CD4-positive, alpha-beta T cell (primary cell): ENCODE results near the gene NXN. TPM values are rescaled to one million over a fixed set of nuclear protein-coding genes. Genes with fewer than 3 reads are reported as not detected.
"Not testable (repeated sequence)": the region's sequence is repeated elsewhere in the genome, so short reads cannot be mapped to it uniquely, and the experiment has no call there.

Experiments
- ATAC-seq: fragments of 200-7000 bp; cut with Tn5 transposase; one replicate; pipeline ENCODE4 v1.10.0; 2022; ENCODE audit warnings: mild to moderate bottlenecking; ENCODE audit not compliant: poor library complexity
- CTCF ChIA-PET: fragments of 350-600 bp; sonication (Branson Sonifier 250); formaldehyde crosslinking; loops from one replicate; lab custom pipeline; 2021; ENCODE audit warnings: antibody characterized with exemption, inconsistent platforms; lab: Charles Lee
- POLR2A ChIA-PET: fragments of 350-600 bp; sonication (Branson Sonifier 250); formaldehyde crosslinking; loops from one replicate; lab custom pipeline; 2021; ENCODE audit warnings: antibody characterized with exemption, inconsistent platforms; lab: Charles Lee
- DNase-seq, 14 experiments: peaks; one replicate each; pipeline ENCODE4 v3.0.0-alpha.2; 2013 to 2020; ENCODE audit warnings: mixed read lengths in 2 of 14
- H3K27ac ChIP-seq, 2 donors: one replicate each; pipeline versions ENCODE4 v1.5.1 to v1.7.0; 2013; ENCODE audit warnings: low read length in 2 of 2, low read depth in 1 of 2, mild to moderate bottlenecking in 1 of 2
- H3K27me3 ChIP-seq, 2 experiments: 1 replicate in 1 of 2; 2 replicates in 1 of 2; pipeline versions ENCODE4 v1.6.1 to v1.7.0; 2013; ENCODE audit warnings: low read length in 2 of 2, control low read depth in 1 of 2, mild to moderate bottlenecking in 1 of 2, moderate library complexity in 1 of 2; ENCODE audit not compliant: insufficient read depth in 2 of 2, control insufficient read depth in 1 of 2
- H3K36me3 ChIP-seq: one replicate; pipeline ENCODE4 v1.6.1; 2013; ENCODE audit warnings: low read length, control low read depth; ENCODE audit not compliant: insufficient read depth
- H3K4me1 ChIP-seq: one replicate; pipeline ENCODE4 v1.6.1; 2013; ENCODE audit warnings: low read length, control low read depth; ENCODE audit not compliant: insufficient read depth
- H3K4me3 ChIP-seq: one replicate; pipeline ENCODE4 v1.5.1; 2013; ENCODE audit warnings: mild to moderate bottlenecking, low read length, moderate library complexity
- H3K9me3 ChIP-seq, 2 experiments: 1 replicate in 1 of 2; 2 replicates in 1 of 2; pipeline versions ENCODE4 v1.6.1 to v1.7.0; 2013; ENCODE audit warnings: low read length in 2 of 2, mild to moderate bottlenecking in 2 of 2, control low read depth in 1 of 2, moderate library complexity in 1 of 2; ENCODE audit not compliant: control insufficient read depth in 1 of 2, insufficient read depth in 1 of 2
- H3K27ac Mint-ChIP-seq: one replicate; pipeline ENCODE4 v1.8.0; 2020; ENCODE audit warnings: mixed read lengths
- H3K27me3 Mint-ChIP-seq: one replicate; pipeline ENCODE4 v1.8.0; 2021; ENCODE audit warnings: mixed read lengths
- H3K36me3 Mint-ChIP-seq: one replicate; pipeline ENCODE4 v1.8.0; 2021; ENCODE audit warnings: low read depth, mixed read lengths
- H3K4me1 Mint-ChIP-seq: one replicate; pipeline ENCODE4 v1.8.0; 2021; ENCODE audit warnings: low read depth, mixed read lengths
- H3K4me3 Mint-ChIP-seq: one replicate; pipeline ENCODE4 v1.8.0; 2020; ENCODE audit warnings: mild to moderate bottlenecking, mixed read lengths
- H3K9me3 Mint-ChIP-seq: one replicate; pipeline ENCODE4 v1.8.0; 2020; ENCODE audit warnings: mixed read lengths
- intact Hi-C, 2 experiments: fragments of 100-400 bp; cut with DNase I in 1 of 2; cut with micrococcal nuclease in 1 of 2; formaldehyde crosslinking; loops; one replicate each; pipeline versions ENCODE4 v1.15.1 to v1.9.0; 2023 to 2025; cut with DNase I, micrococcal nuclease
- total RNA-seq, 174 experiments: library from RNA in 2 of 174; stranded (reverse) in 2 of 174; gene quantifications; one replicate each; pipeline ENCODE4 v1.2.3 and lab custom pipeline; 2021 to 2026
- TF ChIP-seq, protein P1 (sequence below): fragments of 200-600 bp; IDR thresholded peaks from one replicate; pipeline ENCODE4 v1.8.0; 2022; ENCODE audit warnings: antibody characterized with exemption, mild to moderate bottlenecking

The NXN gene
- total RNA-seq, 2 experiments from 2014 or later, result 0.80 to 0.98 TPM

DNA sequence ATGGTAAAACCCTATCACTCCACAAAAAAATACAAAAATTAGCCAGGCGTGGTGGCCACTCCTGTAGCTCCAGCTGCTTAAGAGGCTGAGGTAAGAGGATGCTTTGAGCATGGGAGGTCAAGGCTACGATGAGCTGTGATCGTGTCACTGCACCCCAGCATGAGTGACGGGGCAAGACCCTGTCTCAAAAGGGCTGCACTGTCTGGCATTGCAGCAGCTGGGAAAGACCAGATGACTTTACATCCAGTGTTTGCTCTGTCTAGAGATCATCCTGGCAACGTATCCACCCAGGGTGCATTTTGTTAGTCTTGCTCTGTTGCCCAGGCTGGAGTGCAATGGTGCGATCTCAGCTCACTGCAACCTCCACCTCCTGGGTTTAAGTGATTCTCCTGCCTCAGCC is 145.4 kb downstream of the NXN start:
- Mint-ChIP-seq H3K9me3 (no peaks in the 10 kb centered on the region), H3K36me3 (no peaks in the 10 kb centered on the region), H3K27ac (no peak overlapping the region), H3K27me3 (peaks cover 3% of the 10 kb centered on the region), H3K4me1 (no peaks in the 10 kb centered on the region), H3K4me3 (no peak overlapping the region)
- H3K36me3 ChIP-seq, result no peaks in the 10 kb centered on the region
- DNase-seq (no peak), ATAC-seq (no peak)
- H3K4me3 ChIP-seq, result no peak overlapping the region
- H3K4me1 ChIP-seq, result no peaks in the 10 kb centered on the region
- intact Hi-C loops, result no loop called here
- TF ChIP-seq, protein P1, sequence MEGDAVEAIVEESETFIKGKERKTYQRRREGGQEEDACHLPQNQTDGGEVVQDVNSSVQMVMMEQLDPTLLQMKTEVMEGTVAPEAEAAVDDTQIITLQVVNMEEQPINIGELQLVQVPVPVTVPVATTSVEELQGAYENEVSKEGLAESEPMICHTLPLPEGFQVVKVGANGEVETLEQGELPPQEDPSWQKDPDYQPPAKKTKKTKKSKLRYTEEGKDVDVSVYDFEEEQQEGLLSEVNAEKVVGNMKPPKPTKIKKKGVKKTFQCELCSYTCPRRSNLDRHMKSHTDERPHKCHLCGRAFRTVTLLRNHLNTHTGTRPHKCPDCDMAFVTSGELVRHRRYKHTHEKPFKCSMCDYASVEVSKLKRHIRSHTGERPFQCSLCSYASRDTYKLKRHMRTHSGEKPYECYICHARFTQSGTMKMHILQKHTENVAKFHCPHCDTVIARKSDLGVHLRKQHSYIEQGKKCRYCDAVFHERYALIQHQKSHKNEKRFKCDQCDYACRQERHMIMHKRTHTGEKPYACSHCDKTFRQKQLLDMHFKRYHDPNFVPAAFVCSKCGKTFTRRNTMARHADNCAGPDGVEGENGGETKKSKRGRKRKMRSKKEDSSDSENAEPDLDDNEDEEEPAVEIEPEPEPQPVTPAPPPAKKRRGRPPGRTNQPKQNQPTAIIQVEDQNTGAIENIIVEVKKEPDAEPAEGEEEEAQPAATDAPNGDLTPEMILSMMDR, result no peak
- ChIA-PET CTCF (no interaction called here), POLR2A (no interaction called here)
- H3K27ac ChIP-seq, result no peak overlapping the region
- H3K9me3 ChIP-seq, result peaks cover 0 to 11% of the 10 kb centered on the region in 2 experiments
- H3K27me3 ChIP-seq, result no peaks in the 10 kb centered on the region

GRCh38 chr17:830950-831349 is 148.6 kb downstream of the NXN start:
- no peak overlapping the region for H3K4me3 ChIP-seq
- no peaks in the 10 kb centered on the region for H3K27me3 ChIP-seq
- peaks cover 0 to 11% of the 10 kb centered on the region in 2 experiments for H3K9me3 ChIP-seq
- Mint-ChIP-seq H3K4me3 (no peak overlapping the region), H3K27ac (no peak overlapping the region), H3K9me3 (no peaks in the 10 kb centered on the region), H3K36me3 (no peaks in the 10 kb centered on the region), H3K4me1 (no peaks in the 10 kb centered on the region), H3K27me3 (peaks cover 3% of the 10 kb centered on the region)
- ChIA-PET POLR2A (no interaction called here), CTCF (no interaction called here)
- H3K4me1 ChIP-seq, result no peaks in the 10 kb centered on the region
- no peak for DNase-seq
- no peaks in the 10 kb centered on the region for H3K36me3 ChIP-seq
- no peak overlapping the region for H3K27ac ChIP-seq
- intact Hi-C loops, result no loop called here
- ATAC-seq, result no peak
- TF ChIP-seq, protein P1, result no peak

GRCh38 chr17:830381-830780 is 149.2 kb downstream of the NXN start:
- DNase-seq (no peak), ATAC-seq (no peak)
- Mint-ChIP-seq H3K27ac (no peak overlapping the region), H3K27me3 (peaks cover 3% of the 10 kb centered on the region), H3K4me1 (no peaks in the 10 kb centered on the region), H3K9me3 (no peaks in the 10 kb centered on the region), H3K4me3 (no peak overlapping the region), H3K36me3 (no peaks in the 10 kb centered on the region)
- Histone ChIP-seq H3K27me3 (no peaks in the 10 kb centered on the region), H3K4me3 (no peak overlapping the region), H3K27ac (no peak overlapping the region), H3K9me3 (peaks cover 0 to 11% of the 10 kb centered on the region in 2 experiments), H3K4me1 (no peaks in the 10 kb centered on the region), H3K36me3 (no peaks in the 10 kb centered on the region)
- CTCF ChIA-PET, result no interaction called here
- TF ChIP-seq, protein P1, result no peak
- intact Hi-C loops, result no loop called here
- POLR2A ChIA-PET, result no interaction called here

GRCh38 chr17:829614-830013 is 150.0 kb downstream of the NXN start:
- POLR2A ChIA-PET, H3K27me3 Mint-ChIP-seq, DNase-seq, H3K4me1 ChIP-seq, H3K9me3 Mint-ChIP-seq, H3K36me3 ChIP-seq, H3K36me3 Mint-ChIP-seq, H3K27ac ChIP-seq, H3K27me3 ChIP-seq, CTCF ChIA-PET, intact Hi-C loops, H3K4me3 ChIP-seq, H3K27ac Mint-ChIP-seq, ATAC-seq, H3K4me1 Mint-ChIP-seq, H3K4me3 Mint-ChIP-seq: not testable (repeated sequence)
- H3K9me3 ChIP-seq, result peaks cover 0 to 11% of the 10 kb centered on the region in 2 experiments
